ENCODE measurements around the gene ZMIZ1. TPM values are rescaled to one million over a fixed set of nuclear protein-coding genes. Genes with fewer than 3 reads are reported as not detected.

ZMIZ1 gene
- polyA plus RNA-seq, 3 donors = 3.3 to 64.6 (median 8.9) TPM

DNA sequence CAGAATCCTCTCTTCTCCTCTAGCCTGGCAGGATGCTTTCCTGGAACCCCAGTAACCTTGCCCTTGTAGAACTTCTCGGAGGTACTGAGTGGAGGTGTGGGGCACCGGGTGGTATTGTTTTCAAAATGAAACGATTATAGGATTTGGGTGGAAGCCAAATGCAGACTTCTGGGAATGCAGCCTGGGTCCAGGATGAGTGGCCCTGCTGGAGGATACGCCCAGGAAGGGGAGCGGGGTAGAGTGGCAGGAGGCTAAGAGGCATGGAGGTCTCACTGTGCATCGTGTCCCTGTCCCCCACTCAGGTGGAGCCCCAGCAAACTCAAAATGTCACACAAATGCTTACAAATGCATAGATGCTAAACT is 169.4 kb downstream of the ZMIZ1 start:
- Mint-ChIP-seq H3K4me3 (peak overlapping the region in 1 of 2 donors; percentile 20), H3K27me3 (ENCODE audit: low read depth in 3 of 3) (peaks cover 0 to 2% (median 0%) of the 10 kb centered on the region in 3 donors), H3K4me1 (peaks cover 67% of the 10 kb centered on the region), H3K36me3 (peaks cover 58 to 68% of the 10 kb centered on the region in 2 donors), H3K9me3 (peaks cover 0 to 2% (median 0%) of the 10 kb centered on the region in 7 donors), H3K27ac (peak overlapping the region; percentile 16 to 95 (median 87))
- Histone ChIP-seq H3K79me2 (ENCODE audit: insufficient read depth, low read length) (peaks cover 19% of the 10 kb centered on the region), H3K4me2 (replicated peaks; ENCODE audit: extremely low read depth, low read length, poor library complexity, severe bottlenecking) (no peak overlapping the region), H3K27me3 (ENCODE audit: control insufficient read depth in 2 of 2, insufficient read depth in 2 of 2, low read length in 2 of 2) (no peaks in the 10 kb centered on the region), H3K36me3 (replicated peaks in 1 of 2; ENCODE audit: control insufficient read depth in 1 of 2, insufficient read depth in 2 of 2, low read length in 2 of 2) (peaks cover 5 to 30% of the 10 kb centered on the region in 2 donors), H3K4me3 (replicated peaks in 1 of 3; ENCODE audit: low read depth in 2 of 3, low read length in 3 of 3) (no peak overlapping the region), H3K9me3 (replicated peaks in 1 of 2; ENCODE audit: control insufficient read depth in 1 of 2, insufficient read depth in 1 of 2, low read length in 2 of 2) (no peaks in the 10 kb centered on the region), H3K9ac (ENCODE audit: insufficient read depth, low read length, poor library complexity, severe bottlenecking) (no peak overlapping the region), H4K20me1 (ENCODE audit: insufficient read depth, low read length) (peaks cover 55% of the 10 kb centered on the region), H2AFZ (ENCODE audit: insufficient read depth, low read depth, low read length, poor library complexity, severe bottlenecking) (no peak overlapping the region), H3K27ac (ENCODE audit: low read depth in 1 of 2, low read length in 2 of 2) (peak overlapping the region in 1 of 2 donors; percentile 70), H3K4me1 (ENCODE audit: control insufficient read depth in 1 of 2, insufficient read depth in 2 of 2, low read length in 2 of 2) (peaks cover 52 to 64% of the 10 kb centered on the region in 2 donors)
- intact Hi-C loops (cut with micrococcal nuclease) = loop anchor here (2.0 to 5.0 kb wide), 2 partner anchors 34 to 57 kb away; no protein-coding TSS in a partner anchor
- no peak for DNase-seq
- TF ChIP-seq CTCF (IDR thresholded peaks at IDR 0.05) = no peak
- WGBS (ENCODE audit: insufficient coverage) = 80% methylated on average over 4 of the region's 6 CpGs

GRCh38 chr10:79238606-79239005 is 169.8 kb downstream of the ZMIZ1 start:
- intact Hi-C loops (cut with micrococcal nuclease) = loop anchor here (2.0 to 5.0 kb wide), 2 partner anchors 34 to 56 kb away; no protein-coding TSS in a partner anchor
- Mint-ChIP-seq H3K4me1 (peaks cover 67% of the 10 kb centered on the region), H3K27me3 (ENCODE audit: low read depth in 3 of 3) (peaks cover 0 to 2% (median 0%) of the 10 kb centered on the region in 3 donors), H3K36me3 (peaks cover 54 to 63% of the 10 kb centered on the region in 2 donors), H3K27ac (peak overlapping the region in 6 of 7 donors; percentile 80 to 95 (median 86)), H3K4me3 (no peak overlapping the region), H3K9me3 (peaks cover 0 to 2% (median 0%) of the 10 kb centered on the region in 7 donors)
- no peak for TF ChIP-seq CTCF (IDR thresholded peaks at IDR 0.05)
- H3K9ac ChIP-seq (ENCODE audit: insufficient read depth, low read length, poor library complexity, severe bottlenecking) = no peak overlapping the region
- H3K4me1 ChIP-seq (ENCODE audit: control insufficient read depth in 1 of 2, insufficient read depth in 2 of 2, low read length in 2 of 2) = peaks cover 52 to 66% of the 10 kb centered on the region in 2 donors
- H3K4me2 ChIP-seq (replicated peaks; ENCODE audit: extremely low read depth, low read length, poor library complexity, severe bottlenecking) = no peak overlapping the region
- no peak for DNase-seq
- no peaks in the 10 kb centered on the region for H3K27me3 ChIP-seq (ENCODE audit: control insufficient read depth in 2 of 2, insufficient read depth in 2 of 2, low read length in 2 of 2)
- no peak overlapping the region for H3K4me3 ChIP-seq (replicated peaks in 1 of 3; ENCODE audit: low read depth in 2 of 3, low read length in 3 of 3)
- H3K9me3 ChIP-seq (replicated peaks in 1 of 2; ENCODE audit: control insufficient read depth in 1 of 2, insufficient read depth in 1 of 2, low read length in 2 of 2) = no peaks in the 10 kb centered on the region
- no peak overlapping the region for H2AFZ ChIP-seq (ENCODE audit: insufficient read depth, low read depth, low read length, poor library complexity, severe bottlenecking)
- peaks cover 51% of the 10 kb centered on the region for H4K20me1 ChIP-seq (ENCODE audit: insufficient read depth, low read length)
- peaks cover 5 to 27% of the 10 kb centered on the region in 2 donors for H3K36me3 ChIP-seq (replicated peaks in 1 of 2; ENCODE audit: control insufficient read depth in 1 of 2, insufficient read depth in 2 of 2, low read length in 2 of 2)
- H3K27ac ChIP-seq (ENCODE audit: low read depth in 1 of 2, low read length in 2 of 2) = peak overlapping the region; percentile 55 to 74
- H3K79me2 ChIP-seq (ENCODE audit: insufficient read depth, low read length) = peaks cover 21% of the 10 kb centered on the region
- WGBS (ENCODE audit: insufficient coverage) = 80% methylated on average over 2 of the region's 2 CpGs
